IMR-90 (cell line): Measurements from ENCODE around the gene DHRS7B. TPM values are rescaled to one million over a fixed set of nuclear protein-coding genes. Genes with fewer than 3 reads are reported as not detected.

ENCODE experiments used
- ATAC-seq: fragments of 200-7000 bp; cut with Tn5 transposase; 2 replicates; pipeline ENCODE4 v1.9.1; 2020; ENCODE audit warnings: low read depth, mild to moderate bottlenecking, moderate library complexity
- BruUV-seq: library from RNA; stranded (reverse); fragments of 400-500 nt; replicated peaks from 2 replicates; lab custom pipeline; 2021; lab: Mats Ljungman, UMichigan
- CTCF ChIA-PET: fragments of 300-600 bp; formaldehyde crosslinking; extraction: SDS; loops from one replicate; lab custom pipeline; 2021; ENCODE audit warnings: antibody characterized with exemption; lab: Yijun Ruan, JAX
- POLR2A ChIA-PET: fragments of 300-600 bp; sonication (Branson Sonifier 250); formaldehyde crosslinking; loops from one replicate; lab custom pipeline; 2022; ENCODE audit warnings: antibody characterized with exemption; ENCODE audit not compliant: unreplicated experiment; lab: Charles Lee
- DNase-seq: peaks from one replicate; pipeline ENCODE4 v3.0.0; 2013
- H2AFZ ChIP-seq: replicated peaks from 2 replicates; pipeline ENCODE3; 2013; ENCODE audit warnings: low read length, mild to moderate bottlenecking; ENCODE audit not compliant: poor library complexity
- H2AK5ac ChIP-seq: 2 replicates; pipeline ENCODE4 v1.6.1; 2013; ENCODE audit warnings: low read depth, low read length, inconsistent platforms
- H2AK9ac ChIP-seq: replicated peaks from 2 replicates; pipeline ENCODE3; 2013; ENCODE audit warnings: mild to moderate bottlenecking, low read depth, low read length, moderate library complexity; ENCODE audit not compliant: poor library complexity
- H2BK120ac ChIP-seq: 2 replicates; pipeline ENCODE4 v1.6.1; 2013; ENCODE audit warnings: low read depth, low read length, inconsistent platforms
- H2BK15ac ChIP-seq: 3 replicates; pipeline ENCODE4 v1.6.1; 2013; ENCODE audit warnings: low read depth, low read length, inconsistent platforms
- H2BK20ac ChIP-seq: 2 replicates; pipeline ENCODE4 v1.6.1; 2013; ENCODE audit warnings: low read depth, mild to moderate bottlenecking, inconsistent platforms, low read length, moderate library complexity
- H2BK5ac ChIP-seq: 2 replicates; pipeline ENCODE4 v1.6.1; 2013; ENCODE audit warnings: mild to moderate bottlenecking, low read depth, low read length, inconsistent platforms; ENCODE audit not compliant: poor library complexity, severe bottlenecking
- H3K14ac ChIP-seq: replicated peaks from 2 replicates; pipeline ENCODE4 v1.6.1; 2013; ENCODE audit warnings: low read depth, low read length, inconsistent platforms
- H3K18ac ChIP-seq: 2 replicates; pipeline ENCODE4 v1.6.1; 2013; ENCODE audit warnings: low read depth, low read length, control low read depth
- H3K23ac ChIP-seq: 2 replicates; pipeline ENCODE4 v1.6.1; 2013; ENCODE audit warnings: low read depth, low read length, inconsistent platforms
- H3K27ac ChIP-seq: 2 replicates; pipeline ENCODE4 v1.5.1; 2013; ENCODE audit warnings: mild to moderate bottlenecking, control low read depth, low read length; ENCODE audit not compliant: insufficient read depth
- H3K27me3 ChIP-seq: 2 replicates; pipeline ENCODE4 v1.6.1; 2013; ENCODE audit warnings: low read length; ENCODE audit not compliant: control insufficient read depth, insufficient read depth
- H3K36me3 ChIP-seq: 2 replicates; pipeline ENCODE4 v1.6.1; 2013; ENCODE audit warnings: low read length, mixed read lengths; ENCODE audit not compliant: control insufficient read depth, insufficient read depth
- H3K4ac ChIP-seq: 2 replicates; pipeline ENCODE4 v1.6.1; 2013; ENCODE audit warnings: low read depth, low read length, inconsistent platforms
- H3K4me1 ChIP-seq: 2 replicates; pipeline ENCODE4 v1.6.1; 2013; ENCODE audit warnings: low read length, mixed read lengths; ENCODE audit not compliant: control insufficient read depth, insufficient read depth
- H3K4me2 ChIP-seq: 2 replicates; pipeline ENCODE4 v1.6.1; 2013; ENCODE audit warnings: low read depth, mild to moderate bottlenecking, control low read depth, low read length, moderate library complexity
- H3K4me3 ChIP-seq: 2 replicates; pipeline ENCODE4 v1.5.1; 2013; ENCODE audit warnings: low read depth, mild to moderate bottlenecking, control low read depth, low read length, moderate library complexity; ENCODE audit not compliant: insufficient read depth
- H3K56ac ChIP-seq: 2 replicates; pipeline ENCODE4 v1.6.1; 2013; ENCODE audit warnings: low read length, inconsistent platforms; ENCODE audit not compliant: insufficient read depth; ENCODE audit errors: extremely low read depth
- H3K79me1 ChIP-seq, 2 experiments: 2 replicates each; pipeline ENCODE4 v1.6.1; 2013; ENCODE audit warnings: low read length in 2 of 2, inconsistent platforms in 1 of 2, low read depth in 1 of 2
- H3K9ac ChIP-seq: 2 replicates; pipeline ENCODE4 v1.6.1; 2013; ENCODE audit warnings: low read depth, low read length, control low read depth
- H3K9me1 ChIP-seq: 2 replicates; pipeline ENCODE4 v1.6.1; 2013; ENCODE audit warnings: low read length, inconsistent platforms; ENCODE audit not compliant: insufficient read depth
- H3K9me3 ChIP-seq: 2 replicates; pipeline ENCODE4 v1.6.1; 2013; ENCODE audit warnings: low read length; ENCODE audit not compliant: control insufficient read depth, insufficient read depth
- H4K20me1 ChIP-seq: 2 replicates; pipeline ENCODE4 v1.6.1; 2013; ENCODE audit warnings: low read length, inconsistent platforms; ENCODE audit not compliant: insufficient read depth
- H4K5ac ChIP-seq: 2 replicates; pipeline ENCODE4 v1.6.1; 2013; ENCODE audit warnings: mild to moderate bottlenecking, low read depth, low read length, control low read depth
- H4K8ac ChIP-seq, 2 experiments: 2 replicates each; pipeline ENCODE4 v1.6.1; 2013; ENCODE audit warnings: low read depth in 2 of 2, low read length in 2 of 2, control low read depth in 1 of 2, inconsistent platforms in 1 of 2
- H4K91ac ChIP-seq: 2 replicates; pipeline ENCODE4 v1.6.1; 2013; ENCODE audit warnings: low read depth, low read length, inconsistent platforms; ENCODE audit not compliant: insufficient read depth
- BHLHE40 ChIP-seq: fragments of 150-350 bp; IDR thresholded peaks from 2 replicates; pipeline ENCODE4 v1.6.1; 2016; ENCODE audit warnings: mild to moderate bottlenecking, low read depth, low read length
- CEBPB ChIP-seq: IDR thresholded peaks from 2 replicates; pipeline ENCODE4 v1.6.1; 2012; ENCODE audit warnings: low read depth, low read length, improper control_type of control experiment
- CHD1 ChIP-seq: IDR thresholded peaks from 2 replicates; pipeline ENCODE4 v1.6.1; 2012; ENCODE audit warnings: low read depth, low read length, improper control_type of control experiment
- FOS ChIP-seq: fragments of 150-350 bp; IDR thresholded peaks from 2 replicates; pipeline ENCODE4 v1.6.1; 2016; ENCODE audit warnings: low read depth, low read length
- MAFK ChIP-seq: IDR thresholded peaks from 2 replicates; pipeline ENCODE4 v1.6.1; 2012; ENCODE audit warnings: low read depth, low read length, improper control_type of control experiment
- MAZ ChIP-seq: IDR thresholded peaks from 2 replicates; pipeline ENCODE4 v1.6.1; 2012; ENCODE audit warnings: low read depth, mild to moderate bottlenecking, low read length, improper control_type of control experiment, moderate library complexity, borderline replicate concordance
- MXI1 ChIP-seq: IDR thresholded peaks from 2 replicates; pipeline ENCODE4 v1.6.1; 2012; ENCODE audit warnings: low read depth, mild to moderate bottlenecking, low read length, moderate library complexity, borderline replicate concordance
- RCOR1 ChIP-seq: IDR thresholded peaks from 2 replicates; pipeline ENCODE4 v1.6.1; 2012; ENCODE audit warnings: mild to moderate bottlenecking, low read length, improper control_type of control experiment; ENCODE audit not compliant: insufficient replicate concordance
- RFX5 ChIP-seq: IDR thresholded peaks from 2 replicates; pipeline ENCODE4 v1.8.0; 2012; ENCODE audit warnings: low read depth, mild to moderate bottlenecking, low read length, moderate library complexity
- WGBS, 2 experiments: methylation state at CpG; one replicate each; pipeline versions ENCODE4 v1.1.5 to v1.1.7; 2013; ENCODE audit warnings: missing lambda C conversion rate in 2 of 2; ENCODE audit not compliant: insufficient read length in 1 of 2; ENCODE audit errors: extremely low coverage in 2 of 2; 5-methylcytosine and 5-hydroxymethylcytosine counted together
- dilution Hi-C: fragments of 300-500 bp; cut with HindIII; formaldehyde crosslinking; loops from one replicate; pipeline ENCODE4 v1.14.3; 2018; ENCODE audit warnings: low sequenced_read_pairs; ENCODE audit not compliant: unreplicated experiment
- in situ Hi-C: fragments of 300-500 bp; cut with MboI; formaldehyde crosslinking; loops from 3 replicates; pipeline ENCODE4 v1.14.3; 2019; ENCODE audit warnings: low sequenced_read_pairs, inconsistent platforms, mixed read lengths
- intact Hi-C: fragments of 100-400 bp; cut with micrococcal nuclease; formaldehyde crosslinking; loops from 2 replicates; pipeline ENCODE4 v1.10.0; 2022
- polyA plus RNA-seq, 3 experiments: library from polyadenylated mRNA; depleted of rRNA; stranded (reverse); fragments of >200 nt; gene quantifications; 2 replicates each; pipeline ENCODE4 v1.2.3, GENCODE V29; 2012; ENCODE audit warnings: low replicate concordance in 1 of 3
- total RNA-seq: library from RNA; depleted of rRNA; stranded (reverse); fragments of >200 nt; gene quantifications from 2 replicates; pipeline ENCODE4 v1.2.3, GENCODE V29; 2012
- TF ChIP-seq, protein P1 (sequence below): fragments of 150-350 bp; IDR thresholded peaks from 2 replicates; pipeline ENCODE4 v1.6.1; 2017; ENCODE audit warnings: mild to moderate bottlenecking, antibody characterized with exemption, low read length, low read depth

DHRS7B gene
- total and polyA plus RNA-seq, 2 of the 4 experiments (the other 2 are of a cell fraction), result 24.4 to 34.4 TPM

DNA sequence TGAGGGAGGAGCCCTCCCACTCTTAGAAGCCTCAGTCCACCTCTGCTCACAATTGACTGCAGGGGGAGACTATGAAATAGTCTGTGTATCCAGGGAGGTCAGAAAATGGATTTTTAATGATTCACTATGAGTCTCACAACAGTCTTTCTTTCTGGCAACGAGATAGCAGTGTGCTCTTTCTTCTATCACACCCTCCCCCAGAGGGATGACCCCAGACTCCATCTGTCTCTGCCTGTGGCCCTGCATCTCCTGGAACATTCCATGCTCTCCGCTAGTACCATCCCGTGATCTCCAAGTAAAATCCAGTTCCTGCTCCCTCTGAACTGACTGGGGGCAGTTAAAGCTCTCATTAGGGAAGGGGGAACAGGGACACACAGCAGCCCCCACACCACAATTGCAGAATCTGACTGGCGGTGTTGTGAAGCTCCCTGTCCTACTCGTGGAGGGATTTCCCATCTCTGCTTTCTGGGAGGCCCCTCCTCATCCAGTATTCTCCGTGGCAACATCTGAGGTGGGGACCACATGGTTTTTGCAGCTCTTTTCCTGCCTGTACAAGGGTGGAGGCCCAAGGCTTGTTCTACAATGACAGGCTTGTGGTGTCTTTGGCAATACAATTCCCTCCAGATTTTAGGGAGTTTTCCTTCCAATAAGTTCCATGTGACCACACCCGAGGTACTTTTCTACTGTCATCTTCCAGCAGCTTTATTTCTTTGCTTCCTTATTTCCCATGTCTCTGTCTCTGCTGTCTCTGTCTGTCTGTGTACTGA, 107.0 kb downstream of the DHRS7B start:
- Histone ChIP-seq H3K4me3 (no peak overlapping the region), H3K18ac (no peak overlapping the region), H4K5ac (no peak overlapping the region), H3K27ac (no peak overlapping the region), H3K36me3 (no peaks in the 10 kb centered on the region), H2BK5ac (no peak overlapping the region), H3K79me1 (no peaks in the 10 kb centered on the region; a peak in 1 of 4 replicates), H2BK15ac (no peak overlapping the region), H2AFZ (no peak overlapping the region), H2AK5ac (no peak overlapping the region), H3K9ac (no peak overlapping the region), H3K9me3 (peaks cover 3% of the 10 kb centered on the region; the same call in 1 of the 2 replicates), H4K20me1 (no peaks in the 10 kb centered on the region), H2AK9ac (no peak overlapping the region), H3K4me2 (no peak overlapping the region), H2BK20ac (no peak overlapping the region), H3K23ac (no peak overlapping the region), H3K14ac (no peak overlapping the region), H3K27me3 (no peaks in the 10 kb centered on the region), H4K91ac (no peak overlapping the region), H3K56ac (no peak overlapping the region), H3K4ac (no peak overlapping the region), H4K8ac (no peak overlapping the region), H3K4me1 (no peaks in the 10 kb centered on the region), H3K9me1 (peaks cover 4% of the 10 kb centered on the region; the same call in 1 of the 2 replicates), H2BK120ac (no peak overlapping the region)
- ChIA-PET CTCF (no interaction called here), POLR2A (no interaction called here)
- intact Hi-C loops (no loop called here), dilution Hi-C loops (no loop called here), in situ Hi-C loops (no loop called here)
- DNase-seq (no peak), ATAC-seq (peak; percentile 14; the same call in 1 of the 2 replicates)
- no peak for TF ChIP-seq MXI1
- TF ChIP-seq CHD1, result no peak
- TF ChIP-seq, protein P1, sequence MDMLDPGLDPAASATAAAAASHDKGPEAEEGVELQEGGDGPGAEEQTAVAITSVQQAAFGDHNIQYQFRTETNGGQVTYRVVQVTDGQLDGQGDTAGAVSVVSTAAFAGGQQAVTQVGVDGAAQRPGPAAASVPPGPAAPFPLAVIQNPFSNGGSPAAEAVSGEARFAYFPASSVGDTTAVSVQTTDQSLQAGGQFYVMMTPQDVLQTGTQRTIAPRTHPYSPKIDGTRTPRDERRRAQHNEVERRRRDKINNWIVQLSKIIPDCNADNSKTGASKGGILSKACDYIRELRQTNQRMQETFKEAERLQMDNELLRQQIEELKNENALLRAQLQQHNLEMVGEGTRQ, result no peak
- no peak for TF ChIP-seq CEBPB
- TF ChIP-seq RCOR1, result no peak
- TF ChIP-seq MAZ, result no peak
- no peak for TF ChIP-seq RFX5
- no peak for TF ChIP-seq FOS
- no peak for TF ChIP-seq MAFK
- no peak for TF ChIP-seq BHLHE40
- no TSS peak for BruUV-seq
- WGBS, 2 experiments, result no CpG with 5 or more reads among the region's 7 CpGs
